Neural progenitor cell (in vitro differentiated cells): Measurements from ENCODE around the gene CDH13. TPM values are rescaled to one million over a fixed set of nuclear protein-coding genes. Genes with fewer than 3 reads are reported as not detected.

ENCODE experiments used
- DNase-seq: peaks from one replicate; pipeline ENCODE4 v3.0.0-alpha.2; 2016; ENCODE audit warnings: low spot score
- H2AFZ ChIP-seq: fragments of 200-600 bp; sonication (generic); replicated peaks from 2 replicates; pipeline ENCODE4 v1.6.1; 2016; ENCODE audit warnings: antibody characterized with exemption
- H3F3A ChIP-seq: fragments of 200-600 bp; sonication (generic); 2 replicates; pipeline ENCODE4 v1.6.1; 2016; ENCODE audit warnings: antibody characterized with exemption, low read depth
- H3K27ac ChIP-seq: fragments of 200-600 bp; sonication (generic); 2 replicates; pipeline ENCODE4 v1.5.1; 2016; ENCODE audit warnings: mild to moderate bottlenecking
- H3K27me3 ChIP-seq: fragments of 200-600 bp; sonication (generic); 2 replicates; pipeline ENCODE4 v1.6.1; 2016; ENCODE audit warnings: mild to moderate bottlenecking, moderate library complexity
- H3K36me3 ChIP-seq: fragments of 200-600 bp; sonication (generic); 2 replicates; pipeline ENCODE4 v1.5.1; 2016
- H3K4me1 ChIP-seq: fragments of 200-600 bp; sonication (generic); 2 replicates; pipeline ENCODE4 v1.6.1; 2016; ENCODE audit warnings: mixed run types
- H3K4me2 ChIP-seq: fragments of 200-600 bp; sonication (generic); 2 replicates; pipeline ENCODE4 v1.6.1; 2016
- H3K4me3 ChIP-seq: fragments of 200-600 bp; sonication (generic); 2 replicates; pipeline ENCODE4 v1.5.1; 2016
- H3K79me2 ChIP-seq: fragments of 200-600 bp; sonication (generic); 2 replicates; pipeline ENCODE4 v1.6.1; 2016; ENCODE audit warnings: low read depth
- H3K9ac ChIP-seq: fragments of 200-600 bp; sonication (generic); 2 replicates; pipeline ENCODE4 v1.6.1; 2016
- H3K9me3 ChIP-seq: fragments of 200-600 bp; sonication (generic); 2 replicates; pipeline ENCODE4 v1.5.1; 2016; ENCODE audit warnings: low read depth
- H4K20me1 ChIP-seq: fragments of 200-600 bp; sonication (generic); 2 replicates; pipeline ENCODE4 v1.6.1; 2016; ENCODE audit warnings: low read depth
- H3K27ac Mint-ChIP-seq: 3 replicates; pipeline ENCODE4 v1.8.0; 2021; ENCODE audit warnings: mixed read lengths
- H3K27me3 Mint-ChIP-seq: 2 replicates; pipeline ENCODE4 v1.8.0; 2022; ENCODE audit warnings: low read depth, mild to moderate bottlenecking, inconsistent platforms, moderate library complexity, mixed read lengths; ENCODE audit not compliant: insufficient read depth
- H3K36me3 Mint-ChIP-seq: 3 replicates; pipeline ENCODE4 v1.8.0; 2021; ENCODE audit warnings: mixed read lengths
- H3K4me1 Mint-ChIP-seq: 3 replicates; pipeline ENCODE4 v1.8.0; 2021; ENCODE audit warnings: mixed read lengths
- H3K4me3 Mint-ChIP-seq: 3 replicates; pipeline ENCODE4 v1.8.0; 2021; ENCODE audit warnings: mild to moderate bottlenecking, moderate library complexity, mixed read lengths
- H3K9me3 Mint-ChIP-seq: 3 replicates; pipeline ENCODE4 v1.8.0; 2020; ENCODE audit warnings: mixed read lengths
- CTCF ChIP-seq: fragments of 200-600 bp; sonication (generic); IDR thresholded peaks from 2 replicates; pipeline ENCODE4 v1.5.1; 2017; ENCODE audit warnings: antibody characterized with exemption, mild to moderate bottlenecking
- EZH2 ChIP-seq: fragments of 200-600 bp; sonication (generic); IDR thresholded peaks from 2 replicates; pipeline ENCODE4 v1.6.1; 2017; ENCODE audit warnings: antibody characterized with exemption, mild to moderate bottlenecking, moderate library complexity
- EZH2phosphoT487 ChIP-seq: fragments of 200-600 bp; sonication (generic); IDR thresholded peaks from 2 replicates; pipeline ENCODE4 v1.6.1; 2017; ENCODE audit warnings: antibody characterized with exemption
- total RNA-seq: library from RNA; depleted of rRNA; stranded (reverse); fragments of >200 nt; gene quantifications from 2 replicates; pipeline ENCODE4 v1.2.3, GENCODE V29; 2015; ENCODE audit warnings: low replicate concordance

The CDH13 gene
- total RNA-seq, 1 donor from 2014 or later = 3.0 TPM

GRCh38 chr16:83214671-83215070 is 587.9 kb downstream of the CDH13 start:
- H3K27me3 ChIP-seq = no peaks in the 10 kb centered on the region
- peaks cover 4% of the 10 kb centered on the region for H3K27me3 Mint-ChIP-seq
- no peak overlapping the region for H3K27ac Mint-ChIP-seq

GRCh38 chr16:83215406-83216001 is 588.7 kb downstream of the CDH13 start:
- DNase-seq = peak; percentile 76
- Histone ChIP-seq H3K4me3 (no peak overlapping the region), H3K4me1 (no peaks in the 10 kb centered on the region), H3K4me2 (no peak overlapping the region), H3K9ac (no peak overlapping the region), H3K27ac (no peak overlapping the region), H3K36me3 (no peaks in the 10 kb centered on the region), H3K9me3 (no peaks in the 10 kb centered on the region), H3K27me3 (no peaks in the 10 kb centered on the region), H3K79me2 (no peaks in the 10 kb centered on the region), H2AFZ (no peak overlapping the region), H4K20me1 (no peaks in the 10 kb centered on the region), H3F3A (no peaks in the 10 kb centered on the region)
- Mint-ChIP-seq H3K36me3 (peaks cover 2% of the 10 kb centered on the region), H3K27ac (no peak overlapping the region), H3K9me3 (peaks cover 17% of the 10 kb centered on the region), H3K4me3 (no peak overlapping the region), H3K4me1 (peaks cover 9% of the 10 kb centered on the region), H3K27me3 (peaks cover 3% of the 10 kb centered on the region)
- TF ChIP-seq EZH2phosphoT487 = no peak
- peak; percentile 93 for TF ChIP-seq CTCF
- TF ChIP-seq EZH2 = no peak

More at GRCh38 chr16:83214671-83215070, 587.9 kb downstream of the CDH13 start:
- H3K27ac ChIP-seq = no peak overlapping the region
- TF ChIP-seq CTCF (no peak), EZH2phosphoT487 (no peak), EZH2 (no peak)
- Mint-ChIP-seq H3K4me1 (peaks cover 9% of the 10 kb centered on the region), H3K4me3 (no peak overlapping the region), H3K36me3 (peaks cover 2% of the 10 kb centered on the region), H3K9me3 (peaks cover 17% of the 10 kb centered on the region)
- no peak overlapping the region for H3K9ac ChIP-seq
- no peaks in the 10 kb centered on the region for H4K20me1 ChIP-seq
- DNase-seq = no peak
- no peak overlapping the region for H3K4me2 ChIP-seq
- no peak overlapping the region for H3K4me3 ChIP-seq
- H3K79me2 ChIP-seq = no peaks in the 10 kb centered on the region
- no peaks in the 10 kb centered on the region for H3K4me1 ChIP-seq
- no peaks in the 10 kb centered on the region for H3F3A ChIP-seq
- no peak overlapping the region for H2AFZ ChIP-seq
- no peaks in the 10 kb centered on the region for H3K9me3 ChIP-seq
- no peaks in the 10 kb centered on the region for H3K36me3 ChIP-seq

GRCh38 chr16:83219285-83219684 is 592.5 kb downstream of the CDH13 start:
- no peaks in the 10 kb centered on the region for H3K79me2 ChIP-seq
- no peak for TF ChIP-seq EZH2
- TF ChIP-seq EZH2phosphoT487 = no peak
- no peak for TF ChIP-seq CTCF
- Mint-ChIP-seq H3K27ac (no peak overlapping the region), H3K4me1 (no peaks in the 10 kb centered on the region), H3K27me3 (no peaks in the 10 kb centered on the region), H3K36me3 (no peaks in the 10 kb centered on the region), H3K9me3 (peaks cover 9% of the 10 kb centered on the region), H3K4me3 (no peak overlapping the region)
- no peak overlapping the region for H3K4me2 ChIP-seq
- H3K4me1 ChIP-seq = no peaks in the 10 kb centered on the region
- DNase-seq = no peak
- no peaks in the 10 kb centered on the region for H3K9me3 ChIP-seq
- no peak overlapping the region for H3K4me3 ChIP-seq
- H4K20me1 ChIP-seq = no peaks in the 10 kb centered on the region
- no peaks in the 10 kb centered on the region for H3F3A ChIP-seq
- H2AFZ ChIP-seq = no peak overlapping the region
- H3K9ac ChIP-seq = no peak overlapping the region
- H3K27me3 ChIP-seq = no peaks in the 10 kb centered on the region
- no peaks in the 10 kb centered on the region for H3K36me3 ChIP-seq
- H3K27ac ChIP-seq = no peak overlapping the region
